CD4-positive, CD25-positive, alpha-beta regulatory T cell (primary cell): ENCODE measurements around the gene CTPS2. TPM values are rescaled to one million over a fixed set of nuclear protein-coding genes. Genes with fewer than 3 reads are reported as not detected.

Experiments used
- polyA plus RNA-seq, 4 donors: library from polyadenylated mRNA; unstranded; fragments of 300-500 nt; fragmentation: Illumina TruSeq; gene quantifications; one replicate each; pipeline ENCODE4 v1.2.3, GENCODE V29; 2021
- total RNA-seq: library from RNA; stranded (reverse); gene quantifications from one replicate; pipeline ENCODE4 v1.2.3, GENCODE V29; 2022

CTPS2 gene
- total and polyA plus RNA-seq, 5 donors from 2014 or later = 3.7 to 4.8 (median 4.5) TPM

Other genes with a start within 250 kb of the CTPS2 start
- gene S100G, start 62.5 kb downstream of the CTPS2 start, total RNA-seq = not detected
- not detected for gene S100G, start 62.5 kb downstream of the CTPS2 start, polyA plus RNA-seq
- 69.9 TPM for gene SYAP1, start 6.9 kb upstream of the CTPS2 start, total RNA-seq
- gene SYAP1, start 6.9 kb upstream of the CTPS2 start, polyA plus RNA-seq = 10 to 100 TPM; 12.0 to 19.3 (median 16.3) TPM
- 32.2 TPM for gene TXLNG, start 73.8 kb upstream of the CTPS2 start, total RNA-seq
- 10 to 100 TPM in 3 of 4 donors, 1 to 10 TPM in 1; 8.4 to 24.2 (median 18.6) TPM for gene TXLNG, start 73.8 kb upstream of the CTPS2 start, polyA plus RNA-seq
- 120 TPM for gene RBBP7, start 157.7 kb upstream of the CTPS2 start, total RNA-seq
- 100 to 1,000 TPM; 133 to 150 (median 143) TPM for gene RBBP7, start 157.7 kb upstream of the CTPS2 start, polyA plus RNA-seq
- 0.74 TPM for gene REPS2, start 234.0 kb upstream of the CTPS2 start, total RNA-seq
- gene REPS2, start 234.0 kb upstream of the CTPS2 start, polyA plus RNA-seq = under 1 TPM in 2 of 4 donors, not detected in 2; 0.05 to 0.52 TPM